Measurements from ENCODE around the gene TLR10. TPM values are rescaled to one million over a fixed set of nuclear protein-coding genes. Genes with fewer than 3 reads are reported as not detected.

The TLR10 gene
- total RNA-seq, 1 donor from 2014 or later = not detected

GRCh38 chr4:38822748-38823303 lies 40.0 kb upstream of the TLR10 start:
- TF ChIP-seq CTCF (IDR thresholded peaks at IDR 0.05; ENCODE audit: borderline replicate concordance) = no peak
- H3K4me3 ChIP-seq = no peak overlapping the region
- DNase-seq = no peak
- no peaks in the 10 kb centered on the region for H3K4me1 ChIP-seq
- peaks cover 5% of the 10 kb centered on the region for H3K9me3 ChIP-seq (replicated peaks)
- no peak overlapping the region for H3K27ac ChIP-seq (replicated peaks)
- peaks cover 10% of the 10 kb centered on the region for H3K27me3 ChIP-seq (ENCODE audit: low read depth)
- no peaks in the 10 kb centered on the region for H3K36me3 ChIP-seq
- intact Hi-C loops (cut with micrococcal nuclease) = no loop called here

DNA sequence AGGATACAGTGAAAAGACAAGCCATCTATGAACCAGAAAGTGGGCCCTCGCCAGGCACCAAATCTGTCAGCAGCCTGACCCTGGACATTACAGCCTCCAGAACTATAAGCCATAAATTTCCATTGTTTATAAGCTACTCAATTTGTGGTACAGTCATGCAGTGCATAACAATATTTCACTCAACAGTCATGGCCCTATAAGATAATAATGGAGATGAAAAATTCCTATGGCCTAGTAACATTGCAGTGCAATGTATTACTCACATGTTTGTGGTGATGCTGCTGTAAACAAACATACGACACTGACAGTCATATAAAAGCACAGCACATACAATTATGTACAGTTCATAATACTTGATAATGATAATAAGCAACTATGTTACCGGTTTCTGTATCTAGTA lies 38.9 kb upstream of the TLR10 start:
- Histone ChIP-seq H3K4me3 (no peak overlapping the region), H3K36me3 (no peaks in the 10 kb centered on the region), H3K9me3 (replicated peaks) (peaks cover 5% of the 10 kb centered on the region), H3K27me3 (ENCODE audit: low read depth) (peaks cover 13% of the 10 kb centered on the region), H3K4me1 (no peaks in the 10 kb centered on the region), H3K27ac (replicated peaks) (no peak overlapping the region)
- no peak for TF ChIP-seq CTCF (IDR thresholded peaks at IDR 0.05; ENCODE audit: borderline replicate concordance)
- DNase-seq = no peak
- intact Hi-C loops (cut with micrococcal nuclease) = no loop called here

- no peaks in the 10 kb centered on the region for H3K4me1 ChIP-seq
- DNase-seq = no peak
- no peak overlapping the region for H3K4me3 ChIP-seq
- H3K27ac ChIP-seq (replicated peaks) = no peak overlapping the region
- intact Hi-C loops (cut with micrococcal nuclease) = no loop called here
- H3K36me3 ChIP-seq = no peaks in the 10 kb centered on the region
- H3K9me3 ChIP-seq (replicated peaks) = peaks cover 5% of the 10 kb centered on the region
- peaks cover 13% of the 10 kb centered on the region for H3K27me3 ChIP-seq (ENCODE audit: low read depth)
- no peak for TF ChIP-seq CTCF (IDR thresholded peaks at IDR 0.05; ENCODE audit: borderline replicate concordance)
These were observed 37.7 kb upstream of the TLR10 start for GRCh38 chr4:38820329-38821061.

GRCh38 chr4:38819569-38819968 lies 36.8 kb upstream of the TLR10 start:
- Histone ChIP-seq H3K4me3 (no peak overlapping the region), H3K27me3 (ENCODE audit: low read depth) (peaks cover 13% of the 10 kb centered on the region), H3K27ac (replicated peaks) (no peak overlapping the region), H3K4me1 (no peaks in the 10 kb centered on the region), H3K36me3 (no peaks in the 10 kb centered on the region), H3K9me3 (replicated peaks) (peaks cover 12% of the 10 kb centered on the region)
- DNase-seq = no peak
- no peak for TF ChIP-seq CTCF (IDR thresholded peaks at IDR 0.05; ENCODE audit: borderline replicate concordance)
- intact Hi-C loops (cut with micrococcal nuclease) = no loop called here

DNA sequence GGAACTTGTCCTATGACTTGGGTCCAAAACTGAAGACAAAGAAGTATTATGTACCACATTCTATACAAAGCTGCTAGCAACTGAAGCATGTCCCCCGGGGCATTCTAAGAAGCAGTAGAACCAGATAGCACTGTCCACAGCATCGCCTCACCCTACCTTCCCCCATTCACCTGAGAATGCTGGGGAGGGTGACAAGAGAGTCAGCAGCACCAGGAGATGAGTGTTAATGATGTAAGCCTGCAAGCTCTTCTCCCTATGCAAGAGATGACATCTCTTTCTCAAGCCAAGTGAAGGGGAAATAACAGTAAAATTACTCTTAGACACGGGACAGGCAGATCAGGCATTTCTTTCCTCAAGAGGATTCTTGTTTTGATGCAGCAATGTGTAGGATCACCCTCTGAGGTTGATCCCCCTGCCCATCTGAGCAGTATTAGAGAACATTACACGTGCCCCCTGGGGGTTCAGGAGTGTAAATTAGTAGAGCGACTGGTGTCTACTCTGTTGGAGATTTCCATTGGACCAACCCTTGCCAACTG lies 35.7 kb upstream of the TLR10 start:
- H3K27me3 ChIP-seq (ENCODE audit: low read depth) = peaks cover 13% of the 10 kb centered on the region
- no peak for DNase-seq
- H3K9me3 ChIP-seq (replicated peaks) = peaks cover 12% of the 10 kb centered on the region
- no peaks in the 10 kb centered on the region for H3K36me3 ChIP-seq
- no peak for TF ChIP-seq CTCF (IDR thresholded peaks at IDR 0.05; ENCODE audit: borderline replicate concordance)
- H3K4me3 ChIP-seq = no peak overlapping the region
- intact Hi-C loops (cut with micrococcal nuclease) = no loop called here
- no peaks in the 10 kb centered on the region for H3K4me1 ChIP-seq
- H3K27ac ChIP-seq (replicated peaks) = no peak overlapping the region
